Suprapubic skin (tissue), 4 donors: ENCODE data around the gene PRKACA. TPM values are rescaled to one million over a fixed set of nuclear protein-coding genes. Genes with fewer than 3 reads are reported as not detected.

Experiments
- DNase-seq, 2 donors: peaks; one replicate each; pipeline ENCODE4 v3.0.0-alpha.2; 2019; ENCODE audit warnings: low spot score in 2 of 2
- H3K27ac ChIP-seq: fragments of 200-600 bp; sonication (generic); one replicate; pipeline ENCODE4 v1.5.1; 2019
- H3K27me3 ChIP-seq: fragments of 200-600 bp; sonication (generic); one replicate; pipeline ENCODE4 v1.5.1; 2019
- H3K36me3 ChIP-seq: fragments of 200-600 bp; sonication (generic); one replicate; pipeline ENCODE4 v1.5.1; 2019
- H3K4me1 ChIP-seq: fragments of 200-600 bp; sonication (generic); one replicate; pipeline ENCODE4 v1.5.1; 2019
- H3K4me3 ChIP-seq: fragments of 200-600 bp; sonication (generic); one replicate; pipeline ENCODE4 v1.5.1; 2019; ENCODE audit warnings: mild to moderate bottlenecking
- H3K9me3 ChIP-seq: fragments of 200-600 bp; sonication (generic); one replicate; pipeline ENCODE4 v1.5.1; 2019
- CTCF ChIP-seq, 2 donors: fragments of 200-600 bp in 1 of 2; fragments of 450-650 bp in 1 of 2; sonication (generic) in 1 of 2; IDR thresholded peaks; one replicate each; pipeline ENCODE4 v1.5.1; 2016 to 2019; ENCODE audit warnings: antibody characterized with exemption in 2 of 2, mild to moderate bottlenecking in 1 of 2, moderate library complexity in 1 of 2
- EP300 ChIP-seq: sonication (generic); formaldehyde crosslinking; IDR thresholded peaks from one replicate; pipeline ENCODE4 v1.6.1; 2017; ENCODE audit warnings: antibody characterized with exemption
- POLR2A ChIP-seq, 2 donors: fragments of 450-650 bp; IDR thresholded peaks; one replicate each; pipeline ENCODE4 v1.6.1; 2017; ENCODE audit warnings: antibody characterized with exemption in 2 of 2, mild to moderate bottlenecking in 2 of 2, moderate library complexity in 2 of 2
- POLR2AphosphoS5 ChIP-seq, 3 donors: sonication (generic); formaldehyde crosslinking; IDR thresholded peaks; one replicate each; pipeline ENCODE4 v1.6.1; 2017; ENCODE audit warnings: antibody characterized with exemption in 3 of 3
- WGBS: methylation state at CpG from one replicate; pipeline ENCODE4 v1.1.5; 2018; 5-methylcytosine and 5-hydroxymethylcytosine counted together
- total RNA-seq, 4 donors: library from RNA; depleted of rRNA; stranded (reverse); fragments of >200 nt; gene quantifications; one replicate each; pipeline ENCODE4 v1.1.0, GENCODE V29; 2016

Gene PRKACA
- 10 to 100 TPM; 22.1 to 42.6 (median 31.2) TPM for total RNA-seq

DNA sequence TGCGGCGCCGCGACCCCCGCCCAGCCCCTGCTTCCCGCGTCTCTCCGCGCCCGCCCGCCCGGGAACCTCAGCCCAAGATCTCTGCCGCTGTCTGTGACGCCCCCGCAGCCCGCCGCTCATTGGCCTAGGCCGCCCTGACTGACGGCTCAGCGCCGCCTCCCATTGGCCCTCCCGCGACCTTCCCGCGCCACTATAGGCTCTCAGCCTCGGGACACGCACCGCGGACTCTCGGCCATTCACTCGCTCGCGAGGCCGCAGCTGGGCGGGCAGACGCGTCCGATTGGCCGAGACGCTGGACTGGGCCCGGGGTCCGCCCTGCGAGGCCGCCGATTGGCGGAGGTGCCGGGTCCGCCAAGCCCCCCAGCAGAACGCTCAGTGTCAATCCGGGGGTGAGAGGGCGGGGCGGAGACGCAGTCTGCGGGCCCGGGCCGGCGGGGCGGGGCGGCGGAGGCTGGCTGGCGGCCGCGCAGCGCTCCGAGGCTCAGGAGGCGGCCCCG is at the start of gene PRKACA:
Gene PRKACA, minus strand, starts transcription at position 95 of the 497 bp plus-strand sequence. CDS start 215 bp downstream, outside the sequence.
- TF ChIP-seq POLR2AphosphoS5 (IDR thresholded peaks at IDR 0.05) = peak; percentile 33 to 83 (median 41)
- TF ChIP-seq CTCF (IDR thresholded peaks at IDR 0.05) = no peak
- H3K9me3 ChIP-seq = no peaks in the 10 kb centered on the region
- no peaks in the 10 kb centered on the region for H3K36me3 ChIP-seq
- no CpG with 5 or more reads among the region's 67 CpGs for WGBS
- peak within 1 kb of the TSS; percentile 89 for H3K4me3 ChIP-seq
- H3K4me1 ChIP-seq = peaks cover 61% of the 10 kb centered on the region
- H3K27ac ChIP-seq = peak within 1 kb of the TSS; percentile 98
- DNase-seq = peak; percentile 98 to 99
- H3K27me3 ChIP-seq = no peaks in the 10 kb centered on the region

DNA sequence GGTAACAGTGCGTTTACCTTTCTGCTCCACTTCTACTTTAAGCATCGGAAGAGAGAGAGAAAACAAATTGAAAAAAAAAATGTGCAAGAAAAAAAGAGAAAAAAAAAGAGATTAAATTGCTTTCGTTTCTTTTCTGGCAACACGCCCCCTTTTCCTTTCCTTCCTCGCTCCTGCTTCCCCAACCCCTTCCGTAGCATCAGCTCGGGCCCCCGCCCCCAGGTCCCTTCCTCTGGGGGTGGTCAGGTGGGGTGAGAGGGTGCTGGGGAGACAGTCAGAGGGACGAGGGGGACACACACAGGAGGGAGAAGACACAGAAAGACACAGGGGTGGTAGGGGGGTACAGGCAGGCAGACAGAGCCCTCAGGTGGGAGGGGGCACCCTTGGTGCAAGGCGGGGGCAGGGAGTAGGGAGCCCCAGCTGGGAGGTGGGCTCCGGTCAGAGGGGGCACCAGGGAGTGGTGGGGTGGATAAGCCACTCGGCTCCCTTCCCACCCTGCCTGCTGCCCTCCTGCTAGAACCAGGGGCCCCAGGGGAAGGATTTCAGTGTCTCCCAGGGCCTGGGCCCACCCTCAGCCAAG is 49.5 kb upstream of the PRKACA start:
- WGBS = 71% methylated on average over 12 of the region's 12 CpGs
- no peak overlapping the region for H3K4me3 ChIP-seq

GRCh38 chr19:14165990-14166830 is 48.6 kb upstream of the PRKACA start:
- H3K4me3 ChIP-seq = no peak overlapping the region
- H3K27ac ChIP-seq = no peak overlapping the region
- 79% methylated on average over 20 of the region's 20 CpGs for WGBS
- H3K36me3 ChIP-seq = peaks cover 38% of the 10 kb centered on the region
- TF ChIP-seq POLR2A (IDR thresholded peaks at IDR 0.05) = no peak
- DNase-seq = no peak
- H3K4me1 ChIP-seq = peaks cover 14% of the 10 kb centered on the region
- no peaks in the 10 kb centered on the region for H3K9me3 ChIP-seq
- H3K27me3 ChIP-seq = no peaks in the 10 kb centered on the region

More for the DNA sequence above, 49.5 kb upstream of the PRKACA start:
- Histone ChIP-seq H3K36me3 (peaks cover 38% of the 10 kb centered on the region), H3K9me3 (no peaks in the 10 kb centered on the region), H3K27ac (no peak overlapping the region), H3K4me1 (peaks cover 14% of the 10 kb centered on the region), H3K27me3 (no peaks in the 10 kb centered on the region)
- DNase-seq = no peak
- TF ChIP-seq POLR2A (IDR thresholded peaks at IDR 0.05) (no peak), POLR2AphosphoS5 (IDR thresholded peaks at IDR 0.05) (no peak), EP300 (no peak), CTCF (IDR thresholded peaks at IDR 0.05) (no peak)

- TF ChIP-seq CTCF (IDR thresholded peaks at IDR 0.05) (no peak), POLR2AphosphoS5 (IDR thresholded peaks at IDR 0.05) (no peak), EP300 (no peak), POLR2A (IDR thresholded peaks at IDR 0.05) (no peak)
- Histone ChIP-seq H3K4me1 (peaks cover 14% of the 10 kb centered on the region), H3K27ac (no peak overlapping the region), H3K9me3 (no peaks in the 10 kb centered on the region), H3K36me3 (peaks cover 25% of the 10 kb centered on the region), H3K4me3 (no peak overlapping the region), H3K27me3 (no peaks in the 10 kb centered on the region)
- WGBS = 85% methylated on average over 13 of the region's 16 CpGs
- DNase-seq = no peak
Observed at GRCh38 chr19:14164724-14165493, 47.3 kb upstream of the PRKACA start.

- peaks cover 14% of the 10 kb centered on the region for H3K4me1 ChIP-seq
- WGBS = 78% methylated on average over 11 of the region's 11 CpGs
- no peak overlapping the region for H3K27ac ChIP-seq
- DNase-seq = no peak
- no peak for TF ChIP-seq EP300
- no peak for TF ChIP-seq CTCF (IDR thresholded peaks at IDR 0.05)
- TF ChIP-seq POLR2AphosphoS5 (IDR thresholded peaks at IDR 0.05) = no peak
- TF ChIP-seq POLR2A (IDR thresholded peaks at IDR 0.05) = no peak
- no peak overlapping the region for H3K4me3 ChIP-seq
- H3K9me3 ChIP-seq = no peaks in the 10 kb centered on the region
- H3K27me3 ChIP-seq = no peaks in the 10 kb centered on the region
- H3K36me3 ChIP-seq = peaks cover 32% of the 10 kb centered on the region
Observed at GRCh38 chr19:14164082-14164481, 46.5 kb upstream of the PRKACA start.
